C4-2B (cell line): ENCODE data around the gene ADAT3.

Source experiments
- CTCF ChIP-seq: fragments of 450-650 bp; conservative IDR thresholded peaks from 2 replicates; pipeline ENCODE4 v1.5.1; 2017; ENCODE audit warnings: mild to moderate bottlenecking
- ZFX ChIP-seq: fragments of 450-650 bp; IDR thresholded peaks from 2 replicates; pipeline ENCODE4 v1.6.1; 2017

DNA sequence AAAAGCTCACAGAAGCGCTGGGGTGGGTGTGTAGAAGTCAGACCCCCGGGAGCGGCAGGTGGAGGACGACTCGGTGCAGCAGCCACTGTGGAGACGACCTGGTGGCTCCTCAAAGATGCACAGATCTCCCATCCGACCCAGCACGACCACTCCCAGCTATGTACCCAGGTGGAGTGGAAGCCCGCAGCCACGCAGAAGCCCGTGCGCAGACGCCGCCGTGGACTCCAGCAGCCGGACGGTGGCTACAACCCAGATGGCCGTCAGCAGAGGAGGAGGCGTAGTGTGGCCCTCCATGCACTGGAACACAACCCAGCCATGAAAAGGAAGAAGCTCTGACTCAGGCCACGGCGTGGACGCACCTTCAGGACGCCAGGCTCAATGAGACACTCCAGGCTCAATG is 57.5 kb downstream of the ADAT3 start:
- TF ChIP-seq CTCF (no peak), ZFX (no peak)
